GM18873 (cell line): ENCODE measurements around the gene MEIKIN.
"Not testable (repeated sequence)": the region's sequence is repeated elsewhere in the genome, so short reads cannot be mapped to it uniquely, and the experiment has no call there.

Source experiments
- ATAC-seq: cut with Tn5 transposase; IDR thresholded peaks from one replicate; pipeline ENCODE4 v1.9.1; 2021; ENCODE audit warnings: mild to moderate bottlenecking, moderate library complexity, moderate number of reproducible peaks; ENCODE audit not compliant: unreplicated experiment, low FRiP score

Gene MEIKIN

GRCh38 chr5:131778141-131778540 is 167.3 kb downstream of the MEIKIN start:
- not testable (repeated sequence) for ATAC-seq

GRCh38 chr5:131776450-131776849 is 169.0 kb downstream of the MEIKIN start:
- ATAC-seq = no peak

GRCh38 chr5:131774652-131775367 is 170.7 kb downstream of the MEIKIN start:
- no peak for ATAC-seq

- ATAC-seq = no peak
Observed at GRCh38 chr5:131773805-131774204, 171.7 kb downstream of the MEIKIN start.

- ATAC-seq = no peak
Observed at GRCh38 chr5:131771692-131772091, 173.8 kb downstream of the MEIKIN start.

- ATAC-seq = no peak
Observed at GRCh38 chr5:131769961-131770360, 175.5 kb downstream of the MEIKIN start.

- ATAC-seq = no peak
Observed at GRCh38 chr5:131769336-131769735, 176.1 kb downstream of the MEIKIN start.

- ATAC-seq = no peak
Observed at GRCh38 chr5:131767891-131768290, 177.6 kb downstream of the MEIKIN start.

- no peak for ATAC-seq
Observed at GRCh38 chr5:131766689-131767088, 178.8 kb downstream of the MEIKIN start.

GRCh38 chr5:131765261-131765660 is 180.2 kb downstream of the MEIKIN start:
- ATAC-seq = no peak

- no peak for ATAC-seq
Observed at GRCh38 chr5:131763968-131764367, 181.5 kb downstream of the MEIKIN start.

- no peak for ATAC-seq
Observed at GRCh38 chr5:131760793-131761192, 184.7 kb downstream of the MEIKIN start.

GRCh38 chr5:131759704-131760103 is 185.8 kb downstream of the MEIKIN start:
- no peak for ATAC-seq

- ATAC-seq = no peak
Observed at GRCh38 chr5:131758520-131758900, 187.0 kb downstream of the MEIKIN start.

GRCh38 chr5:131757830-131758519 is 187.5 kb downstream of the MEIKIN start:
- ATAC-seq = no peak
